Testis (tissue), 3 donors: Measurements from ENCODE around the gene ADCY2. TPM values are rescaled to one million over a fixed set of nuclear protein-coding genes. Genes with fewer than 3 reads are reported as not detected.

Source experiments
- DNase-seq: peaks from one replicate; pipeline ENCODE4 v3.0.0-alpha.2; 2019
- H3K27ac ChIP-seq, 2 donors: fragments of 200-600 bp; sonication (generic); one replicate each; pipeline ENCODE4 v1.5.1; 2019
- H3K27me3 ChIP-seq: fragments of 200-600 bp; sonication (generic); one replicate; pipeline ENCODE4 v1.5.1; 2019
- H3K36me3 ChIP-seq: fragments of 200-600 bp; sonication (generic); one replicate; pipeline ENCODE4 v1.5.1; 2017; ENCODE audit warnings: low read depth; ENCODE audit errors: missing control alignments
- H3K4me1 ChIP-seq: fragments of 200-600 bp; sonication (generic); one replicate; pipeline ENCODE4 v1.5.1; 2019
- H3K4me3 ChIP-seq, 2 donors: fragments of 200-600 bp; sonication (generic); one replicate each; pipeline ENCODE4 v1.5.1; 2017 to 2019
- H3K9me3 ChIP-seq: fragments of 200-600 bp; sonication (generic); one replicate; pipeline ENCODE4 v1.5.1; 2017
- CTCF ChIP-seq, 3 experiments: fragments of 450-650 bp in 2 of 3; fragments of 200-600 bp in 1 of 3; sonication (generic) in 1 of 3; IDR thresholded peaks; one replicate each; pipeline ENCODE4 v1.5.1; 2016 to 2019; ENCODE audit warnings: antibody characterized with exemption in 3 of 3, mild to moderate bottlenecking in 2 of 3, moderate library complexity in 1 of 3
- POLR2A ChIP-seq: fragments of 450-650 bp; IDR thresholded peaks from one replicate; pipeline ENCODE4 v1.6.1; 2017; ENCODE audit warnings: antibody characterized with exemption, mild to moderate bottlenecking, moderate library complexity
- WGBS, 2 donors: methylation state at CpG; one replicate each; pipeline ENCODE4 v1.1.5; 2018; 5-methylcytosine and 5-hydroxymethylcytosine counted together
- intact Hi-C: fragments of 100-400 bp; cut with DNase I; formaldehyde crosslinking; loops from one replicate; pipeline ENCODE4 v1.15.1; 2023; ENCODE audit warnings: low total_unique reads
- polyA plus RNA-seq: library from polyadenylated mRNA; stranded (reverse); fragments of 350-450 nt; fragmentation: Illumina TruSeq; extraction: RNeasy Lipid Tissue Mini Kit (QIAGEN cat#74804); gene quantifications from one replicate; pipeline ENCODE4 v1.2.3, GENCODE V29; 2014; ENCODE audit warnings: low read depth, low replicate concordance; ENCODE audit not compliant: insufficient read depth
- total RNA-seq, 2 donors: library from RNA; depleted of rRNA; stranded (reverse); fragments of >200 nt; gene quantifications; one replicate each; pipeline ENCODE4 v1.2.3, GENCODE V29; 2016

ADCY2 gene
- total and polyA plus RNA-seq, 3 donors from 2014 or later, result 9.4 to 18.5 (median 10.5) TPM

GRCh38 chr5:7546555-7546954, 150.6 kb downstream of the ADCY2 start:
- H3K27me3 ChIP-seq, result no peaks in the 10 kb centered on the region
- no peak overlapping the region for H3K4me3 ChIP-seq
- 70 to 87% methylated on average over 6 of the region's 6 CpGs for WGBS, 2 donors
- no peaks in the 10 kb centered on the region for H3K4me1 ChIP-seq
- TF ChIP-seq CTCF (IDR thresholded peaks at IDR 0.05), result no peak
- TF ChIP-seq POLR2A, result no peak
- no peaks in the 10 kb centered on the region for H3K9me3 ChIP-seq
- no peak for DNase-seq
- H3K36me3 ChIP-seq, result no peaks in the 10 kb centered on the region
- H3K27ac ChIP-seq, result no peak overlapping the region
- intact Hi-C loops, result no loop called here

GRCh38 chr5:7548596-7548995, 152.7 kb downstream of the ADCY2 start:
- DNase-seq, result no peak
- intact Hi-C loops, result no loop called here
- no peak overlapping the region for H3K27ac ChIP-seq
- no peaks in the 10 kb centered on the region for H3K9me3 ChIP-seq
- H3K36me3 ChIP-seq, result no peaks in the 10 kb centered on the region
- no peak overlapping the region for H3K4me3 ChIP-seq
- TF ChIP-seq CTCF (IDR thresholded peaks at IDR 0.05) (no peak), POLR2A (no peak)
- H3K4me1 ChIP-seq, result no peaks in the 10 kb centered on the region
- 36 to 45% methylated on average over 2 of the region's 2 CpGs for WGBS, 2 donors
- H3K27me3 ChIP-seq, result no peaks in the 10 kb centered on the region

GRCh38 chr5:7565559-7565958, 169.6 kb downstream of the ADCY2 start:
- intact Hi-C loops, result no loop called here

GRCh38 chr5:7576023-7576715, 180.2 kb downstream of the ADCY2 start:
- 58% methylated on average over 7 of the region's 7 CpGs for WGBS, 2 donors
- TF ChIP-seq CTCF (IDR thresholded peaks at IDR 0.05) (no peak), POLR2A (no peak)
- Histone ChIP-seq H3K4me1 (no peaks in the 10 kb centered on the region), H3K4me3 (no peak overlapping the region), H3K9me3 (no peaks in the 10 kb centered on the region), H3K27me3 (no peaks in the 10 kb centered on the region), H3K36me3 (no peaks in the 10 kb centered on the region), H3K27ac (no peak overlapping the region)
- intact Hi-C loops, result no loop called here
- DNase-seq, result no peak

More at GRCh38 chr5:7565559-7565958, 169.6 kb downstream of the ADCY2 start:
- H3K27ac ChIP-seq, result no peak overlapping the region
- TF ChIP-seq POLR2A, result no peak
- TF ChIP-seq CTCF (IDR thresholded peaks at IDR 0.05), result no peak
- DNase-seq, result no peak
- no peaks in the 10 kb centered on the region for H3K9me3 ChIP-seq
- no peaks in the 10 kb centered on the region for H3K36me3 ChIP-seq
- 74 to 90% methylated on average over 2 of the region's 2 CpGs for WGBS, 2 donors
- no peaks in the 10 kb centered on the region for H3K27me3 ChIP-seq
- H3K4me3 ChIP-seq, result no peak overlapping the region
- H3K4me1 ChIP-seq, result no peaks in the 10 kb centered on the region

- Histone ChIP-seq H3K27ac (no peak overlapping the region), H3K4me3 (no peak overlapping the region), H3K27me3 (no peaks in the 10 kb centered on the region), H3K4me1 (no peaks in the 10 kb centered on the region), H3K36me3 (no peaks in the 10 kb centered on the region), H3K9me3 (no peaks in the 10 kb centered on the region)
- TF ChIP-seq POLR2A, result no peak
- no peak for TF ChIP-seq CTCF (IDR thresholded peaks at IDR 0.05)
- intact Hi-C loops, result no loop called here
- no peak for DNase-seq
- WGBS, 2 donors, result 86 to 94% methylated on average over 2 of the region's 2 CpGs
These were observed 181.4 kb downstream of the ADCY2 start for GRCh38 chr5:7577381-7577780.
